NOMO-1 (cell line): ENCODE data around the gene WAC.
A peak's percentile ranks its signal among the peaks of the same experiment; 100 is the strongest.
"Not testable (repeated sequence)": the region's sequence is repeated elsewhere in the genome, so short reads cannot be mapped to it uniquely, and the experiment has no call there.

Experiments used
- DNase-seq, 2 experiments: peaks; one replicate each; lab custom pipeline; 2025; ENCODE audit not compliant: unreplicated experiment in 2 of 2; lab: John Stamatoyannopoulos, UW

WAC gene

DNA sequence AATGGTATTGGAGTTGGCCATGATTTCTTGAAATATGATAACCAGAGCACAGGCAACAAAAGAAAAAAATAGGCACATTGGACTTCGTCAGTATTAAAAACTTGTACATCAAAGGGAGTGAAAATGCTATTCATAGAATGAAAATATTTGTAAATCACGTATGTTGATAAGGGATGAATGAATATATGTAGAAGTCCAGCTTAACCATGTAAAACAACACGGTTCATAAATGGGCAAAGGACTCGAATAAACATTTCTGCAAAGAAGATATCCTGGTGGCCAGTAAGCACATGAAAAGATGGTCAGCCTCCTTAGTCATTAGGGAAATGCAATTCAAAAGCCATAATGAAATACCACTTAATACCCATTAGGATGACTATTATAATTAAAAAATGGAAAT, 68.1 kb downstream of the WAC start:
- DNase-seq: no peak

DNA sequence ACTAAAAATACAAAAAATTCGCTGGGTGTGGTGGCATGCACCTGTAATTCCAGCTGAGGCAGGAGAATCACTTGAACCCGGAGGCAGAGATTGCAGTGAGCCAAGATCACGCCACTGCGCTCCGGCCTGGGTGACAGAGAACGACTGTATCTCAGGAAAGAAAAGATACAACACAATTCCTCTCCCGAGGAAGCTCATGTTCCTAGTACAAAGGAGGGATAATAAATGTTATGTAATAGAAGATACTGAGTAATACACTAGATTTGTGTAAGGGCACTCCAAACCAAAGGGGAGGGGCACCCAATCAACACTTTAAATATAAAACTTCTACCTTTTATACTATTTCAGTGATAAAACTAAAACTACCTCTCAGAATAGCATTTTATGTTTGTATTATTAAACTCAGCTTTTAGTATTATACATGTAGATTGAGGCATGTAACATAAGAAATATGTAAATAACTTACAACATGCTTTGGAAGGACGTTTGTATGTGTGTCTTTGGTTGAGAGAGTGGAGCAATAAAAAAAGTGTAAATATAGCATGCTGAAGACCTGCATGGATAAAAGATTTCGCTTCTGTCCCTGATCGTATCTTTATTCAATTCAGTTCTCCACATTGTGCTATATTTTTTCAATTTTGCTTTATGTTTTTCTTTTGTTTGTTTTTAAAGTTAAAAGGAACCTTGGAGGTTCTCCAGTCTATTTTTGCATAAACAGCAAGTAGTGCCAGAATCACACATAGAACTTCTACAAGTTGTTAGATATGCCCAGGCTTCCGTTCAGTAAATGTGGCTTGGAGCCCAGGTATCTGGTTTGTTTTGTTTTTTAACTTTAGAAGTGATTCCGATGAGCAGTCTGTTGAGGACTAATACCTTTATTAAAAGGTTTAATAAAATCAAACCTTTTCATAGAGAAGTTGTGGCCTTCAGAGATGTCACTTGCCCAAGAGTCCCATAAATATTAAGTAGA, 71.9 kb downstream of the WAC start:
- DNase-seq: no peak

DNA sequence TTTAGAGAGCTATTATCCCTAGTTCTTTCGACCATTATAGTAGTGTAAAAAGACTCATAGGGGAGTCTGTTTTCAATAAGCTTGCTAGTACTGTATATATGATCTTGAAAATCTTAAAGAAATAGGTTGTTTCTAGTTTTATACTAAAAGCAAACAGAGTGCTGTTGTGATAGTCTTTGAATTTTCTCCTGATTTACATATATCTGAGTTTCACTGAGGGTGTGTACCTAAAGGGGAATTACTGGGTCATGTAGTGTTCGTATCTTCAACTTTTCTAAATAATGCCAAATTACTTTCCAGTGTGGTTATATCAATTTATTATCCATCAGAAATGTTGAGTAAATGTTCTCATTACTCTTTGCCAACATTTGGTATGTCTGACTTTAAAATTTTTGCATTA, 73.7 kb downstream of the WAC start:
- DNase-seq: no peak

DNA sequence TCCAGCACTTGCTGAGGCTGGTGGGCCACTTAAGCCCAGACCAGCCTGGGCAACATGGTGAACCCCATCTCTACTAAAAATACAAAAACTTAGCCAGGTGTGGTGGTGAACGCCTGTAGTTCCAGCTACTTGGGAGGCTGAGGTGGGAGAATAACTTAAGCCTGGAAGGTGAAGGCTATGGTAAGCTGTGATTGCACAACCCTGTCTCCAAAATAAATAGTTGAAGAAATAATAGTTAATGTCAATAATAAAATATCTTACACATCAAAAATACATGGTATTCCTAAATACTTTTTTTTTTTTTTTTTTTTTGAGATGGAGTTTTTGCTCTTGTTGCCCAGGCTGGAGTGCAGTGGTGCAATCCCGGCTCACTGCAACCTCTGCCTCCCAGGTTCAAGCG, 76.7 kb downstream of the WAC start:
- DNase-seq: not testable (repeated sequence)

DNA sequence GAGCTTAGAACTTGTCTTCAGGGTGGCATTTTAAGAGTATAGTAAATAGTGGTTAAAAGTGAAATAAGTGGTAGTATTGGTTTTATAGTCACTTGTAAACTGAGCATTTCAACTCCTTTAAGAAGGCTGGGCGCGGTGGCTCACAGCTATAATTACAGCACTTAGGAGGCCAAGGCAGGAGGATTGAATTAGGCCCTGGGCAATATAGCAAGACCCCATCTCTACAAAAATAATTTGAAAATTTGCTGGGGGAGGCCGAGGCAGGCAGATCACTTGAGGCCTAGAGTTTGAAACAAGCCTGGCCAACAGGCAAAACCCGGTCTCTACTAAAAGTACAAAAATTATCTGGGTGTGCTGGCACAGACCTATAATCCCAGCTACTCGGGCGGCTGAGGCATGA, 80.0 kb downstream of the WAC start:
- no peak for DNase-seq

DNA sequence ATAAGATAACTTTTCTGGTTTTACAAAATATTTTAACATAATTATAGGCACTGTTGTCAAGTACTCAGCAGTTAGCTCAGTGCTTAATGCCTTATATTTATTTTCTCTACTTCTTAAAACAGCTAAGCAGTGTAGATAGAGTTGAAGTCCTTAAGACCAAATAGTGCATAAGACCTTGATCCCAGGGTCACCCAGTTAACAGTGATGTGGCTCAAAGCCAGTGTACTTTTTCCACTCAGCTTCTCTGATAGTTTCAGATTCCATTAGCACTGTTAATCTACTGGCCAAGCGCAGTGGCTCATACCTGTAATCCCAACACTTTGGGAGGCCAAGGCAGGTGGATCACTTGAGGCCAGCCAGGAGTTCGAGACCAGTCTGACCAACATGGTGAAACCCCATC, 83.6 kb downstream of the WAC start:
- DNase-seq: no peak

DNA sequence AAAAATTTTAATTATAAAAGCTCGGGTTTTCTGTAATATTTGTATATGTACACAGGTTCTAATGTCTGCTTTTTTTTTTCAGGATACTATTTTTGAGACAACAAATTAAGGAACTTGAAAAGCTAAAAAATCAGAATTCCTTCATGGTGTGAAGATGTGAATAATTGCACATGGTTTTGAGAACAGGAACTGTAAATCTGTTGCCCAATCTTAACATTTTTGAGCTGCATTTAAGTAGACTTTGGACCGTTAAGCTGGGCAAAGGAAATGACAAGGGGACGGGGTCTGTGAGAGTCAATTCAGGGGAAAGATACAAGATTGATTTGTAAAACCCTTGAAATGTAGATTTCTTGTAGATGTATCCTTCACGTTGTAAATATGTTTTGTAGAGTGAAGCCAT, 86.5 kb downstream of the WAC start:
- DNase-seq: peak; percentile 37 to 71

DNA sequence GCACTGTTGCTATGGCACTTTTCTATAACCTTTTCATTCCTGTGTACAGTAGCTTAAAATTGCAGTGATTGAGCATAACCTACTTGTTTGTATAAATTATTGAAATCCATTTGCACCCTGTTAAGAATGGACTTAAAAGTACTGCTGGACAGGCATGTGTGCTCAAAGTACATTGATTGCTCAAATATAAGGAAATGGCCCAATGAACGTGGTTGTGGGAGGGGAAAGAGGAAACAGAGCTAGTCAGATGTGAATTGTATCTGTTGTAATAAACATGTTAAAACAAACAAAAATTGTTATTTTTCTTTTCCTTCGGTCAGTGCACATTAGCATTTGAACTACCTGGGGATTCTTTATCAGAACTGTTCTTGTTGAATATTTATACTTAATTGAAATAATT, 87.3 kb downstream of the WAC start:
- DNase-seq: peak in 1 of 2 experiments; percentile 44

DNA sequence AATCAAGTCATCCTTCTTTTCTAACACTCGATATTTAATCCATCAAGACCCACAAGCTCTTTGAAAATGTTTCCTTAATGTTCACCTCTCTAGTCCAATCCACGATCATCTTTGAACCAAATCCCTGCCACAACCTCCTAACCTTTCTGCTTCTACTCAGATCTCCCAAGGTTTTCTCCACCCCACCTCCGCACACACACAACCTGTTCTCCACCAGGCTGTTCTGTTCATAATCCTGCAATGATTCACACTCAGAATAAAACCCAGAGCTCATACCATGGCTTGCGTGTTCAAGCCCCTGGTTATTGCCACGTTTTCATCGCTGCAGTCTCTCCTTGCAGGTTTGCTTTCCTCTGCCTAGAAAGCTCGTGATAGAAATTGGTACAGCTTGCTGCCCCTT, 90.6 kb downstream of the WAC start:
- DNase-seq: no peak

DNA sequence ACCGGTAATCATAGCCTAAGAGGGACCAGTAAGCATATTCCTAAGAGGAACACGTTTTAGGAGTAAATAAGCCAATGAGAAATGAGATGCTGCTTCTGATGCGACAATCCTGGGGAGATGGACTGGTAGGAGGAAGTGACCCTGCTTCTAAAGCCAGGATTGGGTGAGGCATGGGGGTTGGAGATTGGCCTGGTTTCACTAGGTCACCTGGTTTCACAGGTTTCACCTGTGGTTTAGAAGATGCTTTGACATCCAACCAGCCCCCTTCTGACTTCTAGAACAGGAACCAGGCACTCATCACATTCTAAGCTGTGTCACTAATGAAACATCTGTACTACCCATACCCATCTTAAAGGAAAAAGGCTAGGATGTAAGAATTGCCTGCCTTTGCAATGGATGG, 91.4 kb downstream of the WAC start:
- no peak for DNase-seq

DNA sequence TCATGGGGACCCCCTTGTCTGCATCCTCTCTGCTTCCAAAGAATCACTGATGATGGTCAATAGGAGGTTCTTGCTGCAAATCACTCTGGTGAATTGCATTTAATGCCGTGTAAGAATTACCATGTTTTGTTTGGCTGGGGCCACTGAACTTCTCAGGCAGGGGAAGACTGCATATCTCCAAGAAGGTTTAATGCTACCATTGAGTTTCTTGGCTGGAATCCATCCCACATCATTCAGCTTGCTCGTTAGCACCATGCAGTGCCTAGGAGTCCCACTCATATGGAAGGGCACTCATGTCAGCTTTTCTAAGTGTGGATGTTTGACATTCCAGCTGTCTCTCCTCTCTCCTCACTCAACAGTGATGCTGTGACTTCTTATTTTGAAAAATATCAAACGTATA, 94.2 kb downstream of the WAC start:
- DNase-seq: no peak

DNA sequence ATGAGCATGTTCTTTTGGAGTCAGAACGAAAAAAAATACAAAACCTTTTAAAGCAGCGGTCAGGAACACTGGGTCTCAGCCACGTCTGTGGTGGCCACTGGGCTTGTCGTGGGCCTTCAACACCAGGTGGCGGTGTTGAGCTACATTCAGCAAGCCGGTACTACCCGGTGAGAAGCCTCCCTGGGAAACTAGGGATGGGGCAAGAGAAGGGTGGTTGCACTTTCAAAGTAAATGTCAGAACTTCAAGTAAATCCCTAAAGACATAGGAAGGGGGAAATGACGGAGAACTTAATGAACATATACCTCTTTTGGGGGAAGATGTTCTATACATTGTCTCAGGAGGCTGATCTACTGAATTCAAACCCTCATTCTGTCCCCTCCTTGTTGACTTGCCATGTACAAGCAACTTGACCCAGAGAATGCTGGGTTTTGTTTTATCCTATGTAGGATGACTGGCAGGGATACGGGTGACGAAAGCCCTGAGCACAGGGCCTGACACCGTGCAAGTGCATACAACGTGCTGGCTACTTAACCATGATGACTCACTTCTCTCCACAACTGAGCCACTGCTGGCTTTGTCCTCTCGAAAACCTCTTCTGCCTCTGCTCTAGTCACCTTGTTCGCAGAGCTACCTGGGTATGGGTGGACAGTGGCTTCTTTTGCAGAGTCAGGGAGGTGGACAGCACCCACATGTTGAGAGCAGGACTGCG, 95.4 kb downstream of the WAC start:
- peak; percentile 50 to 55 for DNase-seq

DNA sequence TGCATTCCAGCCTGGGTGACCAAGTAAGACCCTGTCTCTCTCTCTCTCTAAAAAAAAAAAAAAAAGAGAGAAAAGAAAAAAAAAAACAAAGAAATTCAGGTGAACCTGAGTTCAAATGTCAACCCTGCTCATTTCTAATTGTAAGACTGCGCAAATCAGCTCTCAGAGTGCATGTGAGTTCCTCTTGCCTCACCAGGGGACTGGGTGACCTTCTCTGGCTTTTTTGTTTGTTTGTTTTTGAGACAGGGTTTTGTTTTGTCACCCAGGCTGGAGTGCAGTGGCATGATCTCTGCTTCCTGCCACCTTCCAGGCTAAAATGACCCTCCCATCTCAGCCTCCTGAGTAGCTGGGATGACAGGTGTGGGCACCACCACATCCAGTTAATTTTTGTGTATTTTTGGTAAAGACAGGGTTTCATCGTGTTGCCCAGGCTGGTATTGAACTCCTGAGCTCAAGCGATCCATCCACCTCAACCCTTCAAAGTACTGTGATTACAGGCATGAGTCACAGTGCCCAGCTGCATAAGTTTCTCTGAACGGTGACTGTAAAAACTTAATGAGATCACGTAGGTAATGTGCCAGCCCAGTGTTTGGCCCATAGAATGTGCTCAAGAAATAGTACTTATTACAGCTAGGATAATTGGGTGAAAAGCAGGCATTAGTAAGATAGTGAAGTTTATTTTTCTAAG, 99.1 kb downstream of the WAC start:
- no peak for DNase-seq

DNA sequence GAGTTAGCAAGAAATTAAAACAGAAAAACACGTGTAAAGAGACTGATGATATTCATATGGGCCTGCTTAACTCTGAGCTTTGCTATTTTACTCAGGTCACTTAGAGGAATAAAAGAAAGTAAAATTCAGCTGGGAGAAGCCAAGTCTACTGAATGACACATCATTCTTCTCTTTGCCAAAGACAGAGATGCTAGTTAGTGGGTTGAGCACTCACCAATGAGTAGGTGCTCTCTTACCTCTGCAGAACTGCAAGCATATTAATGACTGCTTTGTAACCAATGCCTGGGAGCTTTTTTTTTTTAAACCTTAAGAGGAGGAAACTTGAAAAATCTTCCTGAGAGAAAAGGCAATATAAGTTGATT, 99.6 kb downstream of the WAC start:
- no peak for DNase-seq

DNA sequence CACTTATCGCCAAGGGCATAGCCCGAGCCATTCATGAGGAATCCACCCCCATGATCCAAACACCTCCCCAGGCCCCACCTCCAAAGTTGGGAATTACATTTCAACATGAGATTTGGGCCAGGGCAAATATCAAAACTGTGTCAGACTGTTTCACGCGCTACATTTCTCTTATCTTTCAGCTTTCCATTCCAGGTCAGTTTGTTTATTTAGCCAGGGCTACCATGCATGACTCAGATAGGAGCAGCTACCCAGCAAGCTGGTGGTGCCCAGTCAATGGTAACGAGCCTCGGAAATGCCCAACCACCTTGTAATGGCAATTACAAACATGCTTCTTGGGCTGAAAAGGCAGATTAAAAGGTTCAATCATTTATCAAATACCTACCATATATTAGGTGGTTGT, 100.8 kb downstream of the WAC start:
- DNase-seq: no peak

DNA sequence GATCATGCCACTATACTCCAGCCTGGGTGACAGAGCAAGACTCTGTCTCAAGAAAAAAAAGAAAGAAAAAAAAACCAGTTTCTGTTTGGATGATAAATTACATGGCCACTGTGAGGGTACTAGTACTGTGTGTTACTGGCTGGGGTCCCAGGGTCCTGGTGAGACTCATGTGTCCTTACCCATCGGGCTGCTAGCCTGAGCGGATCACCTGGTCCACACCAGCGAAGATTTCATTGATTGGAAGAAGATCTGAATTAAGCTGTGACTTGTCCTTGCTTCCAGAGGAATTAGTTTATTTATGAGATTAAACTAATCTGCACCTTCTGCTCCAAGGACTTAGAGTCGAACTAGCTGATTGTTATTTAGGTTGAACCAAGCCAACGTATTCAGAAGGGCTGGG, 104.4 kb downstream of the WAC start:
- DNase-seq: no peak

DNA sequence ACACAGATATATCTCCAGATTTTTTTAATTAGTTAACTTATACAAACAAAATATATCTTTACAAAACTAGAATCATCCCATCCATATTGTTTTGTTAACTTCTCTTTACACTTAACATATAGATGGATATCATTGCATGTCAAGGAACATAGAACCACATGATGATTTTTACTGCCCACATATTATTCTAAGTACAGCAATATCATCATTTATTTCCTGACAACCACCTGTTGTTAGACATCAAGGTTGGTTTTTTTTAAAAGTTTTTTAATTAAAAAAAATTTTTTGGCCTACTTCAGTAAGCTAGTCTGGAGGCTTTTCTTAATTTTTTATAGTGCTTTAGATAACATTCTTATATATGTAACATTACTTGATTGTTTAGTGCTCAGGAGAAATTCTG, 105.5 kb downstream of the WAC start:
- DNase-seq: no peak

DNA sequence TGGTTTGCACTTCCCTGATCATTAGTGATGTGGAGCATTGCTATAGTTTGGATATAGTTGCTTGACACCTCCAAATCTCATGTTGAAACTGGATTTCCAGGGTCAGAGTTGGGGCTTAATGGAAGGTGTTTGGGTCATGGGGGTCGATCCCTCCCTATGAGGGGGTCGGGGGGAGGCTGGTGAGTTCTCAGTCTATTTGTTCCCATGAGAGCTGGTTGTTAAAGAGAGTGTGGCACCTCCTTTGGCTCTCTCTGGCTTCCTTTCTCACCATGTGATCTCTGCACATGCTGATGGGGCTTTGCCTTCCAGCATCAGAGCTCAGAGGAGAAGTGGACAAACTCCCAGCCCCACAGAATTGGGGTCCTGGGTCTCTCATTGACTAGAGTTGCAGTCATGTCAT, 107.6 kb downstream of the WAC start:
- no peak for DNase-seq

DNA sequence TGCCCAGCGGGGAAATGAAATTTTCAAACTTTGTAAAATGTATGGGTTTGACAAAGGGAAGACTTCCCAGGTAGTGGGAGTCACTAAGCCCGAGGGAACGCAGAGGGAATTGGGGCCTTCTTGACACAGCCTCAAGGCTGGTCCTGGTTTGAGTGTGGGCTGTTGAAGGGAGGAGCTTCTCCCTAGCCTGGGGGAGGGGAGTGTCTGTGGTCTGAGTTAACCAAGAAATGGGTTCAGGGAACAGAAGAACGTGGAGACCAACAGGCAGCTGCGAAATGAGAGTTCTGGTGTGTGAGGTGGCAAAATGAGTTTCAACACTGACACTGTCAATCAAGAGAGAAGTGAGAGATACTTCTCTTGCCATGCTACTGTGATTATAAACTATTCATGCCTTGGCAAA, 111.7 kb downstream of the WAC start:
- DNase-seq: no peak

DNA sequence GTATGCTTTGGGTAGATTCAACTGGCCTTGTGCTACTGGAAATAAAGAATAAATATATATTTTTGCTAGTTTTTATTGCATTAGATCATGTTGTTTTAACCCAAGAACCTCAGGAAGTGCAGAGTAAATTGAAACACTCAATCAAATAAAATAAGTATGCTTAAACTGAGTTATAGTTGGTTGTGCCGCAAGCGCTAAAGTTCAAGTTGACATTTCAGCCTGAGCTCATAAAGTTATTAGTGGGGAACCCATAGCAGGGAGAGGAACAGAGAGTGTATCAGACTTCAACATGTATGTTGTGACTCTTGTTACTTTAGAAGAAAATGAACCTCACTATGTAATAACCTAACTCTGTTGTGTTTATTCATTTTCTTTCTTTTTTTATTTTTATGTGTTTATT, 119.2 kb downstream of the WAC start:
- DNase-seq: no peak

DNA sequence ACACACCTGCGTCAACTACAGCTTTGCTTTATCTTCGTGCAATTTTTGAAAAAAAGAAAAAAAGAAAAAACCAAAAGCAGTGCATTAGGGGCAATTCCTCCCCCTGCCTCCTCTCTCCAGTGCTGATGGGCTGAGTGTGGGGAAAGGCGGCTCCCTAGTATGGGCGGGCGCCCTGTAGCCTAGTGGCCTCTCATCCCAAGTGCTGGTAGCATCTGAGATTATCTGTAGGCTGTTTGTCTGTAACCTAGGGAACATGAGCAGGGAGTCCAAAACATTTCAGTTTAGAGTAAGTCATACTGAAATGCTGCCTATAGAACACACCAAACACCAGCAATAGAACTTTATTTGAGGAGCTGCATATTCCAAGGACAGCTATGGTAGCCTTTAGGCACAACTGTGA, 119.8 kb downstream of the WAC start:
- DNase-seq: no peak

DNA sequence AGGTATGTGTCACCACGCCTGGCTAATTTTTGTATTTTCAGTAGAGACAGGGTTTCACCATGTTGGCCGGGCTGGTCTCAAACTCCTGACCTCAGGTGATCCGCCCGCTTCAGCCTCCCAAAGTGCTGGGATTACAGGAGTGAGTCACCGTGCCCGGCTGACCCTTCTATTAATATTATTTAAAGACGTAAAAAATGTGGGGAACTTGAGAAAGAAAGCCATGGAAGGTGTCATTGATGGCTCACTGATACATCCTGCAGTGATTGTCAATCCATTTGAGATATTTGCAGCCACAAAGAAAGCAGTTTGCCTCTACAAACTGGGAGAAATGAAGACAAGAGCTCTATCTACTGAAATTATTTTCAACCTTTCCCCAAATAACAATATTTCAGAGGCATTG, 125.9 kb downstream of the WAC start:
- not testable (repeated sequence) for DNase-seq
